Liver (tissue), 9 donors: Measurements from ENCODE around the gene SURF6. TPM values are rescaled to one million over a fixed set of nuclear protein-coding genes. Genes with fewer than 3 reads are reported as not detected.

ENCODE experiments used
- DNase-seq: peaks from one replicate; pipeline ENCODE4 v3.0.0-alpha.2; 2017; ENCODE audit warnings: low spot score
- H3K27ac ChIP-seq, 2 donors: one replicate each; pipeline ENCODE4 v1.7.0; 2013; ENCODE audit warnings: inconsistent platforms in 2 of 2, low read length in 2 of 2, control low read depth in 1 of 2, low read depth in 1 of 2, mild to moderate bottlenecking in 1 of 2
- H3K27me3 ChIP-seq, 4 donors: one replicate each; pipeline versions ENCODE4 v1.6.1 to v1.7.0; 2013; ENCODE audit warnings: low read length in 3 of 4, inconsistent platforms in 1 of 4, mild to moderate bottlenecking in 1 of 4, moderate library complexity in 1 of 4; ENCODE audit not compliant: control insufficient read depth in 4 of 4, insufficient read depth in 4 of 4
- H3K36me3 ChIP-seq, 4 donors: one replicate each; pipeline versions ENCODE4 v1.6.1 to v1.7.0; 2013; ENCODE audit warnings: low read length in 3 of 4, mild to moderate bottlenecking in 3 of 4, low read depth in 1 of 4, moderate library complexity in 1 of 4; ENCODE audit not compliant: control insufficient read depth in 4 of 4, insufficient read depth in 3 of 4
- H3K4me1 ChIP-seq, 4 donors: one replicate each; pipeline versions ENCODE4 v1.6.1 to v1.7.0; 2013; ENCODE audit warnings: low read length in 3 of 4, mild to moderate bottlenecking in 3 of 4, moderate library complexity in 1 of 4; ENCODE audit not compliant: control insufficient read depth in 4 of 4, insufficient read depth in 4 of 4
- H3K4me3 ChIP-seq, 3 donors: one replicate each; pipeline versions ENCODE4 v1.6.1 to v1.7.0; 2013; ENCODE audit warnings: low read length in 3 of 3, control low read depth in 1 of 3, low read depth in 1 of 3, mild to moderate bottlenecking in 1 of 3
- H3K9ac ChIP-seq, 2 donors: one replicate each; pipeline ENCODE4 v1.7.0; 2013; ENCODE audit warnings: low read length in 2 of 2, mild to moderate bottlenecking in 2 of 2, moderate library complexity in 2 of 2, control low read depth in 1 of 2, low read depth in 1 of 2
- H3K9me3 ChIP-seq, 4 donors: one replicate each; pipeline versions ENCODE4 v1.6.1 to v1.7.0; 2013; ENCODE audit warnings: low read length in 3 of 4; ENCODE audit not compliant: control insufficient read depth in 4 of 4
- ATF3 ChIP-seq: IDR thresholded peaks from 2 replicates; pipeline ENCODE4 v1.6.1; 2016; ENCODE audit warnings: antibody characterized with exemption
- CTCF ChIP-seq: fragments of 150-350 bp; IDR thresholded peaks from 2 replicates; pipeline ENCODE4 v1.5.1; 2017; ENCODE audit warnings: improper control_type of control experiment, low read depth, low read length; ENCODE audit not compliant: missing input control
- EGR1 ChIP-seq, 2 donors: IDR thresholded peaks; 2 replicates each; pipeline ENCODE4 v1.6.1; 2016 to 2018; ENCODE audit warnings: antibody characterized with exemption in 2 of 2, low read depth in 2 of 2
- FOXA1 ChIP-seq: IDR thresholded peaks from 2 replicates; pipeline ENCODE4 v1.6.1; 2016; ENCODE audit warnings: antibody characterized with exemption
- FOXA2 ChIP-seq: IDR thresholded peaks from 2 replicates; pipeline ENCODE4 v1.6.1; 2016; ENCODE audit warnings: antibody characterized with exemption
- HNF4A ChIP-seq, 2 donors: conservative IDR thresholded peaks; 2 replicates each; pipeline ENCODE4 v1.6.1; 2016; ENCODE audit warnings: antibody characterized with exemption in 2 of 2, mild to moderate bottlenecking in 2 of 2
- HNF4G ChIP-seq: IDR thresholded peaks from 2 replicates; pipeline ENCODE4 v1.6.1; 2016; ENCODE audit warnings: antibody characterized with exemption
- MAX ChIP-seq: IDR thresholded peaks from 2 replicates; pipeline ENCODE4 v1.6.1; 2016; ENCODE audit warnings: antibody characterized with exemption
- NR2F2 ChIP-seq: IDR thresholded peaks from 2 replicates; pipeline ENCODE4 v1.6.1; 2016; ENCODE audit warnings: antibody characterized with exemption
- RAD21 ChIP-seq, 2 donors: IDR thresholded peaks; 2 replicates each; pipeline ENCODE4 v1.6.1; 2016; ENCODE audit warnings: antibody characterized with exemption in 2 of 2, mild to moderate bottlenecking in 2 of 2
- REST ChIP-seq: IDR thresholded peaks from 2 replicates; pipeline ENCODE4 v1.6.1; 2016; ENCODE audit warnings: antibody characterized with exemption, mild to moderate bottlenecking
- RXRA ChIP-seq, 2 donors: IDR thresholded peaks; 2 replicates each; pipeline ENCODE4 v1.6.1; 2017 to 2018; ENCODE audit warnings: antibody characterized with exemption in 2 of 2, mild to moderate bottlenecking in 1 of 2
- SP1 ChIP-seq: IDR thresholded peaks from 2 replicates; pipeline ENCODE4 v1.6.1; 2018; ENCODE audit warnings: antibody characterized with exemption, mild to moderate bottlenecking
- TAF1 ChIP-seq: conservative IDR thresholded peaks from 2 replicates; pipeline ENCODE4 v1.6.1; 2016; ENCODE audit warnings: antibody characterized with exemption, mild to moderate bottlenecking
- ZBTB33 ChIP-seq: IDR thresholded peaks from 2 replicates; pipeline ENCODE4 v1.6.1; 2016; ENCODE audit warnings: antibody characterized with exemption
- WGBS: extraction: QIAGEN DNeasy Blood & Tissue Kit; methylation state at CpG from one replicate; pipeline ENCODE4 v1.1.7; 2013; 5-methylcytosine and 5-hydroxymethylcytosine counted together
- polyA plus RNA-seq, 2 donors: library from polyadenylated mRNA; stranded (reverse) in 1 of 2; unstranded in 1 of 2; fragments of 200-250 nt in 1 of 2; fragments of >200 nt in 1 of 2; fragmentation: Nextera tagmentation in 1 of 2; extraction: Ambion mirVana in 1 of 2; gene quantifications; one replicate each; pipeline versions ENCODE4 v1.2.1 to v1.2.3, GENCODE V29; 2013 to 2015
- total RNA-seq, 2 donors: library from RNA; depleted of rRNA; stranded (reverse); fragments of >200 nt; gene quantifications; one replicate each; pipeline ENCODE4 v1.2.3, GENCODE V29; 2014
- donor health status: healthy.
- donor health status: healthy.
- donor health status: healthy.
- donor health status: healthy.
- donor health status: healthy.

Gene SURF6
- total and polyA plus RNA-seq, 4 donors: 4.1 to 12.9 (median 7.2) TPM

- H3K27ac ChIP-seq: no peak overlapping the region
- DNase-seq: no peak
- TF ChIP-seq HNF4G (no peak), SP1 (no peak), ATF3 (no peak), NR2F2 (no peak), HNF4A (conservative IDR thresholded peaks at IDR 0.05) (no peak), FOXA2 (no peak), MAX (no peak), CTCF (no peak), RAD21 (IDR thresholded peaks at IDR 0.05) (no peak), REST (no peak)
Observed at GRCh38 chr9:133355881-133356357, 19.9 kb upstream of the SURF6 start.

GRCh38 chr9:133354766-133355165, 18.8 kb upstream of the SURF6 start:
- H3K9ac ChIP-seq: no peak overlapping the region
- no peak overlapping the region for H3K27ac ChIP-seq
- WGBS: 65% methylated on average over 7 of the region's 7 CpGs
- peaks cover 6 to 39% (median 24%) of the 10 kb centered on the region in 4 donors for H3K36me3 ChIP-seq
- DNase-seq: no peak
- no peaks in the 10 kb centered on the region for H3K27me3 ChIP-seq
- no peak for TF ChIP-seq FOXA1
- TF ChIP-seq RAD21 (IDR thresholded peaks at IDR 0.05): no peak
- peak in 1 of 2 donors; percentile 32 for TF ChIP-seq RXRA (IDR thresholded peaks at IDR 0.05)
- no peak overlapping the region for H3K4me3 ChIP-seq
- H3K9me3 ChIP-seq: no peaks in the 10 kb centered on the region
- peaks cover 9 to 39% (median 26%) of the 10 kb centered on the region in 4 donors for H3K4me1 ChIP-seq

More at GRCh38 chr9:133355881-133356357, 19.9 kb upstream of the SURF6 start:
- no peaks in the 10 kb centered on the region for H3K27me3 ChIP-seq
- H3K4me1 ChIP-seq: peaks cover 9 to 44% (median 26%) of the 10 kb centered on the region in 4 donors
- H3K9ac ChIP-seq: peak overlapping the region; percentile 67 to 70
- H3K9me3 ChIP-seq: no peaks in the 10 kb centered on the region
- WGBS: under 1% methylated on average over 31 of the region's 31 CpGs
- H3K4me3 ChIP-seq: peak overlapping the region; percentile 68 to 96 (median 87)
- peaks cover 4 to 37% (median 22%) of the 10 kb centered on the region in 4 donors for H3K36me3 ChIP-seq

GRCh38 chr9:133353548-133353947, 17.6 kb upstream of the SURF6 start:
- 89% methylated on average over 5 of the region's 5 CpGs for whole genome bisulfite sequencing

More at GRCh38 chr9:133353548-133353947, 17.6 kb upstream of the SURF6 start:
- Histone ChIP-seq H3K27ac (no peak overlapping the region), H3K4me3 (no peak overlapping the region), H3K4me1 (peaks cover 9 to 42% (median 33%) of the 10 kb centered on the region in 4 donors), H3K36me3 (peaks cover 6 to 41% (median 24%) of the 10 kb centered on the region in 4 donors), H3K9ac (no peak overlapping the region), H3K27me3 (no peaks in the 10 kb centered on the region), H3K9me3 (no peaks in the 10 kb centered on the region)
- no peak for DNase-seq
- TF ChIP-seq EGR1 (IDR thresholded peaks at IDR 0.05; ENCODE audit: low read depth in 2 of 2) (no peak), ZBTB33 (no peak), RAD21 (IDR thresholded peaks at IDR 0.05) (no peak), RXRA (IDR thresholded peaks at IDR 0.05) (no peak), NR2F2 (no peak), SP1 (no peak), TAF1 (no peak), FOXA1 (no peak), CTCF (no peak), ATF3 (no peak), HNF4A (conservative IDR thresholded peaks at IDR 0.05) (no peak)
